ENCODE results near the gene MRC2.

Gene MRC2

GRCh38 chr17:62621223-62621622 is 6.2 kb upstream of the MRC2 start:
- Histone ChIP-seq H3K4me1 (no peaks in the 10 kb centered on the region), H3K27ac (no peak overlapping the region), H3K9me3 (ENCODE audit: control insufficient read depth, low read length) (no peaks in the 10 kb centered on the region), H3K9ac (no peak overlapping the region), H3K4me2 (ENCODE audit: low read length) (no peak overlapping the region), H3K79me2 (no peaks in the 10 kb centered on the region), H2AFZ (no peak overlapping the region), H3K4me3 (ENCODE audit: low read depth, low read length) (no peak overlapping the region), H3K36me3 (ENCODE audit: control insufficient read depth, insufficient read depth, low read length) (no peaks in the 10 kb centered on the region), H3K27me3 (ENCODE audit: control insufficient read depth, insufficient read depth, low read length) (no peaks in the 10 kb centered on the region)
- TF ChIP-seq CTCF (IDR thresholded peaks at IDR 0.05) = no peak

GRCh38 chr17:62625184-62625869 is 2.1 kb upstream of the MRC2 start:
- Histone ChIP-seq H3K27ac (no peak overlapping the region), H3K36me3 (ENCODE audit: control insufficient read depth, insufficient read depth, low read length) (no peaks in the 10 kb centered on the region), H3K4me2 (ENCODE audit: low read length) (no peak overlapping the region), H3K9ac (no peak overlapping the region), H3K4me1 (no peaks in the 10 kb centered on the region), H3K4me3 (ENCODE audit: low read depth, low read length) (no peak overlapping the region), H3K9me3 (ENCODE audit: control insufficient read depth, low read length) (no peaks in the 10 kb centered on the region), H3K79me2 (no peaks in the 10 kb centered on the region), H2AFZ (no peak overlapping the region), H3K27me3 (ENCODE audit: control insufficient read depth, insufficient read depth, low read length) (peaks cover 4% of the 10 kb centered on the region)
- no peak for TF ChIP-seq CTCF (IDR thresholded peaks at IDR 0.05)

GRCh38 chr17:62625870-62626200 is 1.6 kb upstream of the MRC2 start:
- no peak overlapping the region for H2AFZ ChIP-seq
- no peaks in the 10 kb centered on the region for H3K36me3 ChIP-seq (ENCODE audit: control insufficient read depth, insufficient read depth, low read length)
- no peaks in the 10 kb centered on the region for H3K9me3 ChIP-seq (ENCODE audit: control insufficient read depth, low read length)
- no peaks in the 10 kb centered on the region for H3K79me2 ChIP-seq
- TF ChIP-seq CTCF (IDR thresholded peaks at IDR 0.05) = no peak
- H3K4me2 ChIP-seq (ENCODE audit: low read length) = no peak overlapping the region
- peaks cover 4% of the 10 kb centered on the region for H3K27me3 ChIP-seq (ENCODE audit: control insufficient read depth, insufficient read depth, low read length)
- no peak overlapping the region for H3K9ac ChIP-seq
- H3K4me3 ChIP-seq (ENCODE audit: low read depth, low read length) = no peak overlapping the region
- H3K27ac ChIP-seq = no peak overlapping the region
- H3K4me1 ChIP-seq = no peaks in the 10 kb centered on the region

GRCh38 chr17:62626719-62627218 is 701 bp upstream of the MRC2 start:
- H3K4me1 ChIP-seq = no peaks in the 10 kb centered on the region

More at GRCh38 chr17:62626719-62627218, 701 bp upstream of the MRC2 start:
- H3K9ac ChIP-seq = no peak overlapping the region
- H3K27ac ChIP-seq = no peak overlapping the region
- peak overlapping the region; percentile 49 for H3K4me2 ChIP-seq (ENCODE audit: low read length)
- H3K4me3 ChIP-seq (ENCODE audit: low read depth, low read length) = peak overlapping the region; percentile 31
- no peaks in the 10 kb centered on the region for H3K9me3 ChIP-seq (ENCODE audit: control insufficient read depth, low read length)
- no peak for TF ChIP-seq CTCF (IDR thresholded peaks at IDR 0.05)
- no peaks in the 10 kb centered on the region for H3K36me3 ChIP-seq (ENCODE audit: control insufficient read depth, insufficient read depth, low read length)
- H2AFZ ChIP-seq = no peak overlapping the region
- H3K79me2 ChIP-seq = no peaks in the 10 kb centered on the region
- peaks cover 4% of the 10 kb centered on the region for H3K27me3 ChIP-seq (ENCODE audit: control insufficient read depth, insufficient read depth, low read length)
